Brain microvascular endothelial cell (primary cell): ENCODE data around the gene GOT1.

Experiments used
- DNase-seq: peaks from one replicate; pipeline ENCODE4 v3.0.0-alpha.2; 2020
- H3K27ac ChIP-seq: fragments of 250-450 bp; sonication (Bioruptor Pico); 2 replicates; pipeline ENCODE4 v1.5.1; 2020; ENCODE audit warnings: mild to moderate bottlenecking, moderate library complexity
- H3K27me3 ChIP-seq: fragments of 250-450 bp; sonication (Bioruptor Pico); replicated peaks from 2 replicates; pipeline ENCODE4 v1.5.1; 2020; ENCODE audit warnings: mild to moderate bottlenecking
- H3K36me3 ChIP-seq: fragments of 250-450 bp; sonication (Bioruptor Pico); replicated peaks from 2 replicates; pipeline ENCODE4 v1.5.1; 2020; ENCODE audit warnings: mild to moderate bottlenecking
- H3K4me3 ChIP-seq: 2 replicates; pipeline ENCODE4 v1.5.1; 2011; ENCODE audit warnings: low read depth, mild to moderate bottlenecking, control low read depth, low read length, moderate library complexity
- CTCF ChIP-seq: IDR thresholded peaks from 2 replicates; pipeline ENCODE4 v1.5.1; 2011; ENCODE audit warnings: low read depth, mild to moderate bottlenecking, moderate library complexity, low read length, control low read depth, inconsistent platforms; ENCODE audit errors: missing control alignments
- in situ Hi-C: cut with HindIII; loops from 2 replicates; pipeline ENCODE4 v1.10.0; 2017; ENCODE audit warnings: low sequenced_read_pairs, low pct_ligation_motif_present

The GOT1 gene

GRCh38 chr10:99353182-99353581, 77.2 kb downstream of the GOT1 start:
- no peak for TF ChIP-seq CTCF
- Histone ChIP-seq H3K27me3 (no peaks in the 10 kb centered on the region), H3K4me3 (no peak overlapping the region), H3K27ac (no peak overlapping the region), H3K36me3 (no peaks in the 10 kb centered on the region)
- DNase-seq: no peak
- in situ Hi-C loops: no loop called here

GRCh38 chr10:99347672-99348071, 82.8 kb downstream of the GOT1 start:
- no peak overlapping the region for H3K4me3 ChIP-seq
- H3K27me3 ChIP-seq: no peaks in the 10 kb centered on the region
- no peak for TF ChIP-seq CTCF
- H3K27ac ChIP-seq: no peak overlapping the region
- in situ Hi-C loops: no loop called here
- H3K36me3 ChIP-seq: no peaks in the 10 kb centered on the region
- DNase-seq: no peak
